GM10248 (cell line): ENCODE data around the gene CDC42BPB.

Source experiments
- CTCF ChIA-PET: fragments of 300-600 bp; sonication (Branson Sonifier 250); formaldehyde crosslinking; extraction: SDS; loops from one replicate; lab custom pipeline; 2021; ENCODE audit warnings: antibody characterized with exemption; lab: Yijun Ruan, JAX
- POLR2A ChIA-PET: fragments of 350-650 bp; sonication (Branson Sonifier 250); formaldehyde crosslinking; extraction: SDS; loops from one replicate; lab custom pipeline; 2020; ENCODE audit warnings: antibody characterized with exemption; lab: Yijun Ruan, JAX
- DNase-seq: peaks from one replicate; pipeline ENCODE4 v3.0.0; 2012; ENCODE audit errors: extremely low spot score
- CTCF ChIP-seq: IDR thresholded peaks from 2 replicates; pipeline ENCODE4 v1.5.1; 2012; ENCODE audit warnings: mild to moderate bottlenecking, low read depth; ENCODE audit errors: extremely low read depth, missing control alignments, control extremely low read depth

Gene CDC42BPB

GRCh38 chr14:103070263-103070885, 13.0 kb upstream of the CDC42BPB start:
- POLR2A ChIA-PET, result no interaction called here
- no peak for TF ChIP-seq CTCF
- no peak for DNase-seq
- CTCF ChIA-PET, result interaction anchor here (1.0 kb wide), 1 partner anchor 376 kb away, joined by 3 read pairs; no protein-coding TSS in a partner anchor

GRCh38 chr14:103068351-103069073, 11.2 kb upstream of the CDC42BPB start:
- no peak for DNase-seq
- TF ChIP-seq CTCF, result no peak
- POLR2A ChIA-PET, result no interaction called here
- CTCF ChIA-PET, result interaction anchor here (1.1 to 1.6 kb wide), 3 partner anchors 9 to 374 kb away, joined by 3 to 4 read pairs (median 3); no protein-coding TSS in a partner anchor

GRCh38 chr14:103067231-103067954, 10.0 kb upstream of the CDC42BPB start:
- CTCF ChIA-PET, result no interaction called here
- TF ChIP-seq CTCF, result no peak
- POLR2A ChIA-PET, result no interaction called here
- DNase-seq, result no peak

GRCh38 chr14:103066399-103066798, 9.1 kb upstream of the CDC42BPB start:
- DNase-seq, result no peak
- TF ChIP-seq CTCF, result no peak
- ChIA-PET CTCF (interaction anchor here (1.2 kb wide), 1 partner anchor 12 kb away, joined by 4 read pairs; no protein-coding TSS in a partner anchor), POLR2A (no interaction called here)

- CTCF ChIA-PET, result interaction anchor here (0.9 to 1.2 kb wide), 2 partner anchors 13 to 40 kb away, joined by 3 to 4 read pairs; no protein-coding TSS in a partner anchor
- POLR2A ChIA-PET, result no interaction called here
- DNase-seq, result no peak
- TF ChIP-seq CTCF, result no peak
These were observed 8.5 kb upstream of the CDC42BPB start for GRCh38 chr14:103065861-103066260.

- TF ChIP-seq CTCF, result no peak
- no peak for DNase-seq
- ChIA-PET CTCF (interaction anchor here (0.9 to 1.8 kb wide), 2 partner anchors 12 to 41 kb away, joined by 3 to 4 read pairs; no protein-coding TSS in a partner anchor), POLR2A (no interaction called here)
These were observed 7.6 kb upstream of the CDC42BPB start for GRCh38 chr14:103064978-103065377.
